ENCODE data around the gene BMP7. TPM values are rescaled to one million over a fixed set of nuclear protein-coding genes. Genes with fewer than 3 reads are reported as not detected.

Gene BMP7
- total and polyA plus RNA-seq, 2 of the 13 experiments (the other 11 are each of a cell fraction or from before 2014, with no cell fraction given), result not detected

DNA sequence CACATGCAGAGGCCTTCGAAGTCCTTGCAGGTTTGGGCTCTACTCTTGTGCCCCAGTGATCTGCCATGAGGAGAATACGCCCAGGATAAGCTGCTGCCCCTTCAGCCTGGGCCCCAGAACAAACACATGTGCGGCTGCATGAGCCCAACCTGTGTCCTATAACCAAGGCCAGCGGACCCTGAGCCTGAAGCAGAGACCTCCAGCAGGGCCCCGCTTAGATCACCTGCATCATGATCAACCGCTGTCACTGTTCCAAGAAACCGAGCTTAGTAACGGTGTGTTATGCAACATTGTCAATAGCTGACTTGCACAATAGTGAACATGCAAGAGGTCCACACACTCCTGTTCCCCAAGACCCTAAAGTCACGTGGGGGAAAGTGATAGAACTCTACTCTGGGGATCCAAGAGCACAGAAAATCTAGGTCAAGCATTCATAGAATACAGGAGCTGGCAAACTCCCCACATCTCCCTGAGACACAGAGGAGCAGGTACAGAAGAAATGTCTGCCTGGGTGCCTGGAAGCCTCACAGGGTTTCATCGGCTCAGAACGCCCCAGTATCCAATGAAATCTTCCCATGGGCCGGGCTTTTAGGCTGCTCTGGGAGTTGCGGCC is 136.2 kb downstream of the BMP7 start (continued):
- TF ChIP-seq, protein P1, sequence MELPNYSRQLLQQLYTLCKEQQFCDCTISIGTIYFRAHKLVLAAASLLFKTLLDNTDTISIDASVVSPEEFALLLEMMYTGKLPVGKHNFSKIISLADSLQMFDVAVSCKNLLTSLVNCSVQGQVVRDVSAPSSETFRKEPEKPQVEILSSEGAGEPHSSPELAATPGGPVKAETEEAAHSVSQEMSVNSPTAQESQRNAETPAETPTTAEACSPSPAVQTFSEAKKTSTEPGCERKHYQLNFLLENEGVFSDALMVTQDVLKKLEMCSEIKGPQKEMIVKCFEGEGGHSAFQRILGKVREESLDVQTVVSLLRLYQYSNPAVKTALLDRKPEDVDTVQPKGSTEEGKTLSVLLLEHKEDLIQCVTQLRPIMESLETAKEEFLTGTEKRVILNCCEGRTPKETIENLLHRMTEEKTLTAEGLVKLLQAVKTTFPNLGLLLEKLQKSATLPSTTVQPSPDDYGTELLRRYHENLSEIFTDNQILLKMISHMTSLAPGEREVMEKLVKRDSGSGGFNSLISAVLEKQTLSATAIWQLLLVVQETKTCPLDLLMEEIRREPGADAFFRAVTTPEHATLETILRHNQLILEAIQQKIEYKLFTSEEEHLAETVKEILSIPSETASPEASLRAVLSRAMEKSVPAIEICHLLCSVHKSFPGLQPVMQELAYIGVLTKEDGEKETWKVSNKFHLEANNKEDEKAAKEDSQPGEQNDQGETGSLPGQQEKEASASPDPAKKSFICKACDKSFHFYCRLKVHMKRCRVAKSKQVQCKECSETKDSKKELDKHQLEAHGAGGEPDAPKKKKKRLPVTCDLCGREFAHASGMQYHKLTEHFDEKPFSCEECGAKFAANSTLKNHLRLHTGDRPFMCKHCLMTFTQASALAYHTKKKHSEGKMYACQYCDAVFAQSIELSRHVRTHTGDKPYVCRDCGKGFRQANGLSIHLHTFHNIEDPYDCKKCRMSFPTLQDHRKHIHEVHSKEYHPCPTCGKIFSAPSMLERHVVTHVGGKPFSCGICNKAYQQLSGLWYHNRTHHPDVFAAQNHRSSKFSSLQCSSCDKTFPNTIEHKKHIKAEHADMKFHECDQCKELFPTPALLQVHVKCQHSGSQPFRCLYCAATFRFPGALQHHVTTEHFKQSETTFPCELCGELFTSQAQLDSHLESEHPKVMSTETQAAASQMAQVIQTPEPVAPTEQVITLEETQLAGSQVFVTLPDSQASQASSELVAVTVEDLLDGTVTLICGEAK (IDR thresholded peaks at IDR 0.05), result no peak
- TF ChIP-seq, protein P1 (CRISPR knock-in tag; IDR thresholded peaks at IDR 0.05), result peak; percentile 77
- TF ChIP-seq, protein P2, sequence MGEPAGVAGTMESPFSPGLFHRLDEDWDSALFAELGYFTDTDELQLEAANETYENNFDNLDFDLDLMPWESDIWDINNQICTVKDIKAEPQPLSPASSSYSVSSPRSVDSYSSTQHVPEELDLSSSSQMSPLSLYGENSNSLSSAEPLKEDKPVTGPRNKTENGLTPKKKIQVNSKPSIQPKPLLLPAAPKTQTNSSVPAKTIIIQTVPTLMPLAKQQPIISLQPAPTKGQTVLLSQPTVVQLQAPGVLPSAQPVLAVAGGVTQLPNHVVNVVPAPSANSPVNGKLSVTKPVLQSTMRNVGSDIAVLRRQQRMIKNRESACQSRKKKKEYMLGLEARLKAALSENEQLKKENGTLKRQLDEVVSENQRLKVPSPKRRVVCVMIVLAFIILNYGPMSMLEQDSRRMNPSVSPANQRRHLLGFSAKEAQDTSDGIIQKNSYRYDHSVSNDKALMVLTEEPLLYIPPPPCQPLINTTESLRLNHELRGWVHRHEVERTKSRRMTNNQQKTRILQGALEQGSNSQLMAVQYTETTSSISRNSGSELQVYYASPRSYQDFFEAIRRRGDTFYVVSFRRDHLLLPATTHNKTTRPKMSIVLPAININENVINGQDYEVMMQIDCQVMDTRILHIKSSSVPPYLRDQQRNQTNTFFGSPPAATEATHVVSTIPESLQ (CRISPR knock-in tag; conservative IDR thresholded peaks at IDR 0.05), result no peak
- TF ChIP-seq ZNF343 (CRISPR knock-in tag; IDR thresholded peaks at IDR 0.05), result no peak
- peak; percentile 73; the same call in 1 of the 2 replicates for TF ChIP-seq NCOR1 (IDR thresholded peaks at IDR 0.05; ENCODE audit: borderline replicate concordance, low read length)
- TF ChIP-seq ZNF672 (CRISPR knock-in tag; IDR thresholded peaks at IDR 0.05), result no peak
- TF ChIP-seq, protein P3, sequence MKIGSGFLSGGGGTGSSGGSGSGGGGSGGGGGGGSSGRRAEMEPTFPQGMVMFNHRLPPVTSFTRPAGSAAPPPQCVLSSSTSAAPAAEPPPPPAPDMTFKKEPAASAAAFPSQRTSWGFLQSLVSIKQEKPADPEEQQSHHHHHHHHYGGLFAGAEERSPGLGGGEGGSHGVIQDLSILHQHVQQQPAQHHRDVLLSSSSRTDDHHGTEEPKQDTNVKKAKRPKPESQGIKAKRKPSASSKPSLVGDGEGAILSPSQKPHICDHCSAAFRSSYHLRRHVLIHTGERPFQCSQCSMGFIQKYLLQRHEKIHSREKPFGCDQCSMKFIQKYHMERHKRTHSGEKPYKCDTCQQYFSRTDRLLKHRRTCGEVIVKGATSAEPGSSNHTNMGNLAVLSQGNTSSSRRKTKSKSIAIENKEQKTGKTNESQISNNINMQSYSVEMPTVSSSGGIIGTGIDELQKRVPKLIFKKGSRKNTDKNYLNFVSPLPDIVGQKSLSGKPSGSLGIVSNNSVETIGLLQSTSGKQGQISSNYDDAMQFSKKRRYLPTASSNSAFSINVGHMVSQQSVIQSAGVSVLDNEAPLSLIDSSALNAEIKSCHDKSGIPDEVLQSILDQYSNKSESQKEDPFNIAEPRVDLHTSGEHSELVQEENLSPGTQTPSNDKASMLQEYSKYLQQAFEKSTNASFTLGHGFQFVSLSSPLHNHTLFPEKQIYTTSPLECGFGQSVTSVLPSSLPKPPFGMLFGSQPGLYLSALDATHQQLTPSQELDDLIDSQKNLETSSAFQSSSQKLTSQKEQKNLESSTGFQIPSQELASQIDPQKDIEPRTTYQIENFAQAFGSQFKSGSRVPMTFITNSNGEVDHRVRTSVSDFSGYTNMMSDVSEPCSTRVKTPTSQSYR (CRISPR knock-in tag; IDR thresholded peaks at IDR 0.05; ENCODE audit: borderline replicate concordance), result peak; percentile 79
- TF ChIP-seq LCORL (IDR thresholded peaks at IDR 0.05), result no peak
- TF ChIP-seq LCORL (CRISPR knock-in tag; IDR thresholded peaks at IDR 0.05), result peak; percentile 77; the same call in 1 of the 2 replicates
- TF ChIP-seq HNRNPLL (IDR thresholded peaks at IDR 0.05; ENCODE audit: low read depth, low read length, poor library complexity, severe bottlenecking), result no peak
- TF ChIP-seq ZKSCAN8 (CRISPR knock-in tag; IDR thresholded peaks at IDR 0.05; ENCODE audit: borderline replicate concordance), result no peak
- no peak for TF ChIP-seq ZNF496 (CRISPR knock-in tag; IDR thresholded peaks at IDR 0.05; ENCODE audit: insufficient replicate concordance)
- peak; percentile 88 for TF ChIP-seq ZNF746 (CRISPR knock-in tag; IDR thresholded peaks at IDR 0.05)
- peak; percentile 87 for TF ChIP-seq ZNF264 (CRISPR knock-in tag; IDR thresholded peaks at IDR 0.05)
- TF ChIP-seq ZNF234 (CRISPR knock-in tag; conservative IDR thresholded peaks at IDR 0.05), result 0 out of 2 replicates have a peak, but pooled peaks have one; percentile 64
- peak; percentile 77 for TF ChIP-seq RARA (CRISPR knock-in tag; IDR thresholded peaks at IDR 0.05)
- peak; percentile 90 for TF ChIP-seq CBX5 (CRISPR knock-in tag; IDR thresholded peaks at IDR 0.05; ENCODE audit: borderline replicate concordance)
